NCI-H2171 treated with DMSO at 0.1 percent for 48 hours (cell line): ENCODE results near the gene CCDC8.
"Not testable (repeated sequence)": the region's sequence is repeated elsewhere in the genome, so short reads cannot be mapped to it uniquely, and the experiment has no call there.

Experiments used
- DNase-seq: peaks from one replicate; lab custom pipeline; 2025; lab: John Stamatoyannopoulos, UW

CCDC8 gene

GRCh38 chr19:46383171-46383815 lies 30.1 kb downstream of the CCDC8 start:
- DNase-seq, result no peak

GRCh38 chr19:46381756-46382345 lies 31.5 kb downstream of the CCDC8 start:
- no peak for DNase-seq

- DNase-seq, result no peak
Observed at GRCh38 chr19:46381346-46381745, 32.0 kb downstream of the CCDC8 start.

GRCh38 chr19:46380690-46381089 lies 32.7 kb downstream of the CCDC8 start:
- DNase-seq, result no peak

GRCh38 chr19:46378268-46378667 lies 35.1 kb downstream of the CCDC8 start:
- DNase-seq, result no peak

GRCh38 chr19:46376241-46377153 lies 36.9 kb downstream of the CCDC8 start:
- DNase-seq, result no peak

GRCh38 chr19:46375476-46376067 lies 37.8 kb downstream of the CCDC8 start:
- not testable (repeated sequence) for DNase-seq

- no peak for DNase-seq
Observed at GRCh38 chr19:46374536-46375475, 38.6 kb downstream of the CCDC8 start.

GRCh38 chr19:46373491-46374359 lies 39.6 kb downstream of the CCDC8 start:
- DNase-seq, result peak; percentile 96

GRCh38 chr19:46372901-46373490 lies 40.4 kb downstream of the CCDC8 start:
- DNase-seq, result peak; percentile 65

- DNase-seq, result no peak
Observed at GRCh38 chr19:46371371-46371901, 41.9 kb downstream of the CCDC8 start.

GRCh38 chr19:46369817-46370216 lies 43.5 kb downstream of the CCDC8 start:
- DNase-seq, result no peak

- DNase-seq, result peak; percentile 29
Observed at GRCh38 chr19:46368116-46368515, 45.2 kb downstream of the CCDC8 start.

- DNase-seq, result no peak
Observed at GRCh38 chr19:46367426-46367825, 45.9 kb downstream of the CCDC8 start.

GRCh38 chr19:46366620-46367292 lies 46.6 kb downstream of the CCDC8 start:
- DNase-seq, result peak; percentile 97

- DNase-seq, result peak; percentile 72
Observed at GRCh38 chr19:46365561-46365960, 47.8 kb downstream of the CCDC8 start.

- no peak for DNase-seq
Observed at GRCh38 chr19:46364359-46364758, 49.0 kb downstream of the CCDC8 start.

GRCh38 chr19:46361915-46362314 lies 51.4 kb downstream of the CCDC8 start:
- DNase-seq, result no peak
